OCI-LY3 (cell line): ENCODE results near the gene FMN1.

Experiments
- H2AFZ ChIP-seq: fragments of 200-600, 300-600 bp; shearing (Covaris generic); 2 replicates; pipeline ENCODE4 v1.6.0; 2014; ENCODE audit warnings: antibody characterized with exemption, low read depth, low read length
- H3K27ac ChIP-seq: fragments of 200-600, 300-600 bp; sonication (generic); 2 replicates; pipeline ENCODE4 v1.5.1; 2014; ENCODE audit warnings: mild to moderate bottlenecking, low read length, moderate library complexity, mixed read lengths
- H3K27me3 ChIP-seq: fragments of 200-600, 300-600 bp; sonication (generic); 2 replicates; pipeline ENCODE4 v1.6.1; 2014; ENCODE audit warnings: low read depth, low read length, mixed read lengths
- H3K36me3 ChIP-seq: fragments of 200-600, 300-600 bp; sonication (generic); replicated peaks from 2 replicates; pipeline ENCODE3; 2014; ENCODE audit warnings: low read depth, low read length, mixed read lengths
- H3K4me1 ChIP-seq: fragments of 300-600, 200-600 bp; sonication (generic); 2 replicates; pipeline ENCODE4 v1.6.1; 2014; ENCODE audit warnings: low read length, mixed read lengths
- H3K4me2 ChIP-seq: fragments of 200-600, 300-600 bp; sonication (generic); 2 replicates; pipeline ENCODE4 v1.6.1; 2014; ENCODE audit warnings: low read length, mixed read lengths
- H3K4me3 ChIP-seq: fragments of 300-600, 200-600 bp; sonication (generic); 2 replicates; pipeline ENCODE4 v1.5.1; 2014; ENCODE audit warnings: antibody characterized with exemption, mild to moderate bottlenecking, low read length, moderate library complexity
- H3K79me2 ChIP-seq: fragments of 300-600, 200-600 bp; shearing (Covaris generic); 2 replicates; pipeline ENCODE4 v1.6.1; 2014; ENCODE audit warnings: mild to moderate bottlenecking, low read length, mixed read lengths
- H3K9ac ChIP-seq: fragments of 300-600, 200-600 bp; shearing (Covaris generic); 2 replicates; pipeline ENCODE4 v1.6.0; 2014; ENCODE audit warnings: mild to moderate bottlenecking, low read length, moderate library complexity
- H3K9me3 ChIP-seq: fragments of 200-600, 300-600 bp; shearing (Covaris generic); 2 replicates; pipeline ENCODE4 v1.6.1; 2014; ENCODE audit warnings: low read length, mixed read lengths; ENCODE audit not compliant: insufficient read depth
- H4K20me1 ChIP-seq: fragments of 200-600, 300-600 bp; sonication (generic); 2 replicates; pipeline ENCODE4 v1.6.1; 2016; ENCODE audit warnings: low read length, mixed read lengths; ENCODE audit not compliant: insufficient read depth
- CTCF ChIP-seq: fragments of 200-600, 300-600 bp; sonication (generic); IDR thresholded peaks from 2 replicates; pipeline ENCODE4 v1.5.1; 2014; ENCODE audit warnings: antibody characterized with exemption, low read length, low read depth
- EZH2phosphoT487 ChIP-seq: fragments of 200-600 bp; shearing (Covaris generic); IDR thresholded peaks from 2 replicates; pipeline ENCODE4 v1.6.1; 2018; ENCODE audit warnings: antibody characterized with exemption, mixed run types, low read depth

Gene FMN1

GRCh38 chr15:33064878-33065277 lies 129.6 kb downstream of the FMN1 start:
- Histone ChIP-seq H3K9me3 (no peaks in the 10 kb centered on the region), H4K20me1 (no peaks in the 10 kb centered on the region), H3K4me2 (no peak overlapping the region), H3K27ac (no peak overlapping the region), H3K4me1 (peaks cover 13% of the 10 kb centered on the region), H3K9ac (no peak overlapping the region), H3K36me3 (no peaks in the 10 kb centered on the region), H3K27me3 (peaks cover 32% of the 10 kb centered on the region), H3K79me2 (no peaks in the 10 kb centered on the region), H2AFZ (no peak overlapping the region), H3K4me3 (no peak overlapping the region)
- TF ChIP-seq EZH2phosphoT487 (no peak), CTCF (no peak)

GRCh38 chr15:33059184-33059583 lies 135.3 kb downstream of the FMN1 start:
- Histone ChIP-seq H3K4me3 (no peak overlapping the region), H3K36me3 (no peaks in the 10 kb centered on the region), H3K4me2 (no peak overlapping the region), H3K9me3 (no peaks in the 10 kb centered on the region), H3K79me2 (no peaks in the 10 kb centered on the region), H3K27ac (no peak overlapping the region), H2AFZ (no peak overlapping the region), H3K4me1 (peaks cover 23% of the 10 kb centered on the region), H4K20me1 (no peaks in the 10 kb centered on the region), H3K9ac (no peak overlapping the region), H3K27me3 (peaks cover 15% of the 10 kb centered on the region; the same call in 1 of the 2 replicates)
- no peak for TF ChIP-seq CTCF
- no peak for TF ChIP-seq EZH2phosphoT487

- TF ChIP-seq CTCF (no peak), EZH2phosphoT487 (no peak)
- Histone ChIP-seq H3K36me3 (no peaks in the 10 kb centered on the region), H3K79me2 (no peaks in the 10 kb centered on the region), H3K4me2 (no peak overlapping the region), H3K27ac (no peak overlapping the region), H3K9ac (no peak overlapping the region), H3K27me3 (peaks cover 6% of the 10 kb centered on the region), H4K20me1 (no peaks in the 10 kb centered on the region), H2AFZ (no peak overlapping the region), H3K9me3 (no peaks in the 10 kb centered on the region; the same call in 1 of the 2 replicates), H3K4me3 (no peak overlapping the region), H3K4me1 (peaks cover 23% of the 10 kb centered on the region)
Observed at GRCh38 chr15:33057845-33058244, 136.7 kb downstream of the FMN1 start.

GRCh38 chr15:33055962-33056361 lies 138.6 kb downstream of the FMN1 start:
- Histone ChIP-seq H3K27ac (no peak overlapping the region), H3K4me3 (no peak overlapping the region), H3K9me3 (no peaks in the 10 kb centered on the region; the same call in 1 of the 2 replicates), H2AFZ (no peak overlapping the region), H3K27me3 (peaks cover 6% of the 10 kb centered on the region), H3K9ac (no peak overlapping the region), H3K36me3 (no peaks in the 10 kb centered on the region), H4K20me1 (no peaks in the 10 kb centered on the region), H3K4me1 (peaks cover 21% of the 10 kb centered on the region), H3K79me2 (no peaks in the 10 kb centered on the region), H3K4me2 (no peak overlapping the region)
- no peak for TF ChIP-seq CTCF
- TF ChIP-seq EZH2phosphoT487: no peak
